HepG2 (cell line): ENCODE results near the gene PRPSAP1. TPM values are rescaled to one million over a fixed set of nuclear protein-coding genes. Genes with fewer than 3 reads are reported as not detected.

Experiments used
- AKNA ChIP-seq: sonication (generic); formaldehyde crosslinking; IDR thresholded peaks from 2 replicates; pipeline ENCODE4 v1.4.0; 2020; ENCODE audit warnings: missing genetic modification reagents, borderline replicate concordance
- EED ChIP-seq: sonication (generic); formaldehyde crosslinking; IDR thresholded peaks from 2 replicates; pipeline ENCODE4 v1.5.0; 2020; ENCODE audit warnings: mild to moderate bottlenecking, missing genetic modification reagents
- FOXP4 ChIP-seq: sonication (generic); formaldehyde crosslinking; IDR thresholded peaks from 2 replicates; pipeline ENCODE4 v1.4.0; 2020; ENCODE audit warnings: missing genetic modification reagents
- GATAD2A ChIP-seq: IDR thresholded peaks from 2 replicates; pipeline ENCODE4 v1.6.1; 2016
- HOXA3 ChIP-seq: sonication (generic); formaldehyde crosslinking; IDR thresholded peaks from 2 replicates; pipeline ENCODE4 v1.5.0; 2020; ENCODE audit warnings: missing genetic modification reagents
- TEF ChIP-seq: sonication (generic); formaldehyde crosslinking; IDR thresholded peaks from 2 replicates; pipeline ENCODE4 v1.5.0; 2020; ENCODE audit warnings: missing genetic modification reagents
- ZBTB1 ChIP-seq: sonication (generic); formaldehyde crosslinking; IDR thresholded peaks from 2 replicates; pipeline ENCODE4 v1.4.0; 2020; ENCODE audit warnings: missing genetic modification reagents, borderline replicate concordance
- ZBTB38 ChIP-seq: sonication (generic); formaldehyde crosslinking; IDR thresholded peaks from 2 replicates; pipeline ENCODE4 v1.5.1; 2020; ENCODE audit warnings: mild to moderate bottlenecking, missing genetic modification reagents
- ZNF230 ChIP-seq: sonication (generic); formaldehyde crosslinking; IDR thresholded peaks from 2 replicates; pipeline ENCODE4 v1.4.0; 2020; ENCODE audit warnings: mild to moderate bottlenecking, missing genetic modification reagents
- ZNF331 ChIP-seq: sonication (generic); formaldehyde crosslinking; IDR thresholded peaks from 2 replicates; pipeline ENCODE4 v1.4.0; 2020; ENCODE audit warnings: missing genetic modification reagents
- ZNF44 ChIP-seq: sonication (generic); formaldehyde crosslinking; IDR thresholded peaks from 2 replicates; pipeline ENCODE4 v1.5.1; 2020; ENCODE audit warnings: mild to moderate bottlenecking, missing genetic modification reagents
- ZNF557 ChIP-seq: sonication (generic); formaldehyde crosslinking; IDR thresholded peaks from 2 replicates; pipeline ENCODE4 v1.4.0; 2020; ENCODE audit warnings: missing genetic modification reagents
- ZNF639 ChIP-seq: conservative IDR thresholded peaks from 2 replicates; pipeline ENCODE4 v1.6.1; 2018; ENCODE audit warnings: missing genetic modification reagents
- ZNF644 ChIP-seq: IDR thresholded peaks from 2 replicates; pipeline ENCODE4 v1.6.1; 2016; ENCODE audit warnings: low read depth
- ZNF660 ChIP-seq: sonication (generic); formaldehyde crosslinking; IDR thresholded peaks from 2 replicates; pipeline ENCODE4 v1.5.1; 2020; ENCODE audit warnings: mild to moderate bottlenecking, low read depth, missing genetic modification reagents, borderline replicate concordance
- ZNF670 ChIP-seq: sonication (generic); formaldehyde crosslinking; IDR thresholded peaks from 2 replicates; pipeline ENCODE4 v1.8.0; 2022; ENCODE audit warnings: mild to moderate bottlenecking, missing genetic modification reagents, borderline replicate concordance
- ZNF691 ChIP-seq: sonication (generic); formaldehyde crosslinking; IDR thresholded peaks from 2 replicates; pipeline ENCODE4 v1.4.0; 2020; ENCODE audit warnings: missing genetic modification reagents, low read depth, mild to moderate bottlenecking, borderline replicate concordance
- ZUFSP ChIP-seq: sonication (generic); formaldehyde crosslinking; IDR thresholded peaks from 2 replicates; pipeline ENCODE4 v1.9.0; 2021; ENCODE audit warnings: missing genetic modification reagents, mild to moderate bottlenecking, borderline replicate concordance
- polyA plus RNA-seq, 8 experiments: library from polyadenylated mRNA; depleted of rRNA in 3 of 8; stranded (reverse) in 7 of 8; unstranded in 1 of 8; fragments of >200 nt; fragmentation: Illumina TruSeq in 4 of 8; extraction: Trizol in 4 of 8; gene quantifications; 2 replicates each; pipeline versions ENCODE4 v1.2.1 to v1.2.3, GENCODE V29; 2011 to 2016; ENCODE audit warnings: low read depth in 4 of 8, missing spikeins in 1 of 8, mixed read lengths in 1 of 8; ENCODE audit not compliant: insufficient read depth in 1 of 8
- total RNA-seq, 5 experiments: library from RNA; depleted of rRNA; stranded (reverse); fragments of >200 nt; fragmentation: Illumina TruSeq; extraction: Trizol; gene quantifications; 2 replicates each; pipeline ENCODE4 v1.2.3, GENCODE V29; 2016; ENCODE audit warnings: low read depth in 1 of 5

PRPSAP1 gene
- total and polyA plus RNA-seq, 2 of the 13 experiments (the other 11 are each of a cell fraction or from before 2014, with no cell fraction given), result 91.1 to 314 TPM

- TF ChIP-seq ZNF691 (CRISPR knock-in tag) (0 out of 2 replicates have a peak, but pooled peaks have one; percentile 32), EED (CRISPR knock-in tag) (no peak), ZNF44 (no peak), AKNA (no peak), ZBTB1 (CRISPR knock-in tag) (no peak), ZUFSP (CRISPR knock-in tag) (no peak), ZNF230 (no peak), FOXP4 (CRISPR knock-in tag) (no peak), GATAD2A (CRISPR knock-in tag) (no peak), TEF (CRISPR knock-in tag) (no peak), ZNF660 (CRISPR knock-in tag) (no peak), ZNF557 (no peak), ZNF670 (no peak), HOXA3 (0 out of 2 replicates have a peak, but pooled peaks have one; percentile 14), ZBTB38 (0 out of 2 replicates have a peak, but pooled peaks have one; percentile 12), ZNF639 (CRISPR knock-in tag) (no peak), ZNF644 (CRISPR knock-in tag) (no peak), ZNF331 (no peak)
Observed at GRCh38 chr17:76386966-76387765, 33.5 kb upstream of the PRPSAP1 start (continued).
